H1 (cell line): ENCODE data around the gene DUOXA2. TPM values are rescaled to one million over a fixed set of nuclear protein-coding genes. Genes with fewer than 3 reads are reported as not detected.

Source experiments
- CTCF ChIA-PET: fragments of 300-600 bp; sonication (Branson Sonifier 250); formaldehyde crosslinking; loops from one replicate; lab custom pipeline; 2021; ENCODE audit not compliant: partially characterized antibody; lab: Charles Lee
- POLR2A ChIA-PET: fragments of 300-600 bp; sonication (Branson Sonifier 250); formaldehyde crosslinking; loops from one replicate; lab custom pipeline; 2021; ENCODE audit warnings: inconsistent platforms; ENCODE audit not compliant: partially characterized antibody; lab: Charles Lee
- DNase-seq, 2 experiments: peaks; one replicate each; pipeline versions ENCODE4 v3.0.0 to v3.0.0-alpha.2; 2010 to 2022; ENCODE audit warnings: low spot score in 2 of 2, low read depth in 1 of 2, mixed read lengths in 1 of 2
- FAIRE-seq: peaks from 2 replicates; lab custom pipeline; 2011; peaks lifted over from hg19 to GRCh38; lab: Jason Lieb, UNC
- H2AFZ ChIP-seq: 2 replicates; pipeline ENCODE4 v1.8.1; 2012; ENCODE audit warnings: low read length, inconsistent platforms
- H2AK5ac ChIP-seq: 2 replicates; pipeline ENCODE4 v1.6.1; 2013; ENCODE audit warnings: low read depth, low read length
- H2BK120ac ChIP-seq: replicated peaks from 2 replicates; pipeline ENCODE3; 2013; ENCODE audit warnings: low read depth, low read length, inconsistent platforms
- H2BK12ac ChIP-seq: 2 replicates; pipeline ENCODE4 v1.6.1; 2013; ENCODE audit warnings: low read depth, low read length
- H2BK15ac ChIP-seq: 2 replicates; pipeline ENCODE4 v1.6.1; 2013; ENCODE audit warnings: low read length
- H2BK20ac ChIP-seq: 2 replicates; pipeline ENCODE4 v1.6.1; 2013; ENCODE audit warnings: low read length
- H2BK5ac ChIP-seq: 2 replicates; pipeline ENCODE4 v1.6.1; 2013; ENCODE audit warnings: low read depth, low read length
- H3K14ac ChIP-seq: 2 replicates; pipeline ENCODE4 v1.6.1; 2013; ENCODE audit warnings: inconsistent platforms; ENCODE audit not compliant: insufficient read length
- H3K18ac ChIP-seq: 2 replicates; pipeline ENCODE4 v1.6.1; 2013; ENCODE audit warnings: low read length; ENCODE audit errors: extremely low read depth
- H3K23ac ChIP-seq: 2 replicates; pipeline ENCODE4 v1.6.1; 2013; ENCODE audit warnings: inconsistent platforms; ENCODE audit not compliant: insufficient read length
- H3K23me2 ChIP-seq: 2 replicates; pipeline ENCODE4 v1.6.1; 2013; ENCODE audit warnings: low read depth, low read length
- H3K27ac ChIP-seq: 2 replicates; pipeline ENCODE4 v1.6.1; 2011; ENCODE audit warnings: low read depth, low read length, inconsistent platforms
- H3K27me3 ChIP-seq, 4 experiments: replicated peaks in 1 of 4; 1 replicate in 1 of 4; 2 replicates in 3 of 4; pipeline versions ENCODE4 v1.6.1 to v1.8.1; 2011 to 2013; ENCODE audit warnings: low read length in 3 of 4, mild to moderate bottlenecking in 3 of 4, inconsistent platforms in 2 of 4, mixed read lengths in 2 of 4, moderate library complexity in 1 of 4; ENCODE audit not compliant: control insufficient read depth in 3 of 4, insufficient read depth in 3 of 4; ENCODE audit errors: extremely low read depth in 1 of 4
- H3K36me3 ChIP-seq, 4 experiments: 2 replicates each; pipeline versions ENCODE4 v1.6.1 to v1.8.1; 2011 to 2013; ENCODE audit warnings: mild to moderate bottlenecking in 4 of 4, low read length in 3 of 4, moderate library complexity in 2 of 4, control low read depth in 1 of 4, inconsistent platforms in 1 of 4; ENCODE audit not compliant: insufficient read depth in 4 of 4, control insufficient read depth in 2 of 4
- H3K4ac ChIP-seq: replicated peaks from 2 replicates; pipeline ENCODE3; 2013; ENCODE audit warnings: low read length, low read depth, mixed read lengths, inconsistent platforms; ENCODE audit not compliant: insufficient read length
- H3K4me1 ChIP-seq, 4 experiments: replicated peaks in 1 of 4; 1 replicate in 1 of 4; 2 replicates in 3 of 4; pipeline versions ENCODE4 v1.6.1 to v1.8.1; 2011 to 2013; ENCODE audit warnings: low read length in 3 of 4, inconsistent platforms in 2 of 4, mixed read lengths in 1 of 4; ENCODE audit not compliant: insufficient read depth in 4 of 4, control insufficient read depth in 3 of 4
- H3K4me2 ChIP-seq, 2 experiments: 2 replicates each; pipeline versions ENCODE4 v1.6.1 to v1.8.1; 2011 to 2013; ENCODE audit warnings: low read depth in 2 of 2, low read length in 2 of 2, control low read depth in 1 of 2, inconsistent platforms in 1 of 2, mild to moderate bottlenecking in 1 of 2; ENCODE audit not compliant: insufficient read depth in 1 of 2
- H3K4me3 ChIP-seq, 4 experiments: fragments of 200-600, 300-600 bp in 1 of 4; sonication (generic), shearing (Covaris generic), sonication (Bioruptor Twin) in 1 of 4; 2 replicates each; pipeline versions ENCODE4 v1.5.1 to v1.8.1; 2011 to 2016; ENCODE audit warnings: low read length in 4 of 4, low read depth in 3 of 4, control low read depth in 2 of 4, inconsistent platforms in 2 of 4, mild to moderate bottlenecking in 2 of 4, mixed read lengths in 1 of 4, moderate library complexity in 1 of 4; ENCODE audit not compliant: insufficient read depth in 2 of 4; ENCODE audit errors: extremely low read depth in 1 of 4
- H3K56ac ChIP-seq: replicated peaks from 2 replicates; pipeline ENCODE3; 2013; ENCODE audit warnings: low read depth, mild to moderate bottlenecking, mixed read lengths, low read length, inconsistent platforms; ENCODE audit not compliant: insufficient read length
- H3K79me1 ChIP-seq: 2 replicates; pipeline ENCODE4 v1.6.1; 2013; ENCODE audit warnings: low read depth, low read length, control low read depth
- H3K79me2 ChIP-seq, 2 experiments: 2 replicates each; pipeline versions ENCODE4 v1.6.1 to v1.8.1; 2012 to 2013; ENCODE audit warnings: low read length in 2 of 2, mild to moderate bottlenecking in 2 of 2, inconsistent platforms in 1 of 2; ENCODE audit not compliant: insufficient read depth in 2 of 2, control insufficient read depth in 1 of 2
- H3K9ac ChIP-seq, 4 experiments: replicated peaks in 1 of 4; 1 replicate in 1 of 4; 2 replicates in 3 of 4; pipeline versions ENCODE4 v1.6.1 to v1.8.1; 2011 to 2013; ENCODE audit warnings: low read depth in 3 of 4, low read length in 3 of 4, control low read depth in 2 of 4, mild to moderate bottlenecking in 2 of 4, moderate library complexity in 2 of 4, inconsistent platforms in 1 of 4; ENCODE audit errors: extremely low read depth in 1 of 4
- H3K9me3 ChIP-seq, 2 experiments: 2 replicates each; pipeline versions ENCODE4 v1.6.1 to v1.8.1; 2012 to 2013; ENCODE audit warnings: mild to moderate bottlenecking in 2 of 2, moderate library complexity in 2 of 2, control low read depth in 1 of 2, inconsistent platforms in 1 of 2, low read depth in 1 of 2, low read length in 1 of 2, mixed read lengths in 1 of 2; ENCODE audit not compliant: insufficient read depth in 2 of 2
- H4K20me1 ChIP-seq, 2 experiments: replicated peaks in 1 of 2; 2 replicates each; pipeline versions ENCODE3 to v1.8.1; 2011 to 2013; ENCODE audit warnings: inconsistent platforms in 2 of 2, low read length in 2 of 2, mild to moderate bottlenecking in 1 of 2; ENCODE audit not compliant: insufficient read depth in 2 of 2, control insufficient read depth in 1 of 2
- H4K5ac ChIP-seq: 2 replicates; pipeline ENCODE4 v1.6.1; 2013; ENCODE audit warnings: low read length, low read depth, mixed read lengths, inconsistent platforms; ENCODE audit not compliant: insufficient read length
- H4K8ac ChIP-seq: 2 replicates; pipeline ENCODE4 v1.8.0; 2013; ENCODE audit warnings: mild to moderate bottlenecking, moderate library complexity, low read length, inconsistent platforms; ENCODE audit not compliant: insufficient read depth; ENCODE audit errors: extremely low read depth
- H4K91ac ChIP-seq: replicated peaks from 2 replicates; pipeline ENCODE3; 2013; ENCODE audit warnings: low read length, mixed read lengths, inconsistent platforms; ENCODE audit not compliant: insufficient read length
- ATF3 ChIP-seq: IDR thresholded peaks from 2 replicates; pipeline ENCODE4 v1.6.1; 2011; ENCODE audit warnings: low read depth, mild to moderate bottlenecking, low read length; ENCODE audit not compliant: insufficient read depth
- CBX5 ChIP-seq: fragments of 300-800, 300-1000 bp; sonication (generic); IDR thresholded peaks from 2 replicates; pipeline ENCODE4 v1.7.1; 2016; ENCODE audit warnings: antibody characterized with exemption, low read length, low read depth
- CHD1 ChIP-seq: IDR thresholded peaks from 2 replicates; pipeline ENCODE4 v1.6.1; 2012; ENCODE audit warnings: low read depth, low read length, improper control_type of control experiment
- KDM4A ChIP-seq: IDR thresholded peaks from one replicate; pipeline ENCODE4 v1.7.1; 2012; ENCODE audit warnings: low read depth, mild to moderate bottlenecking, moderate library complexity, low read length, inconsistent platforms; ENCODE audit not compliant: severe bottlenecking
- MAFK ChIP-seq: IDR thresholded peaks from 2 replicates; pipeline ENCODE4 v1.6.1; 2012; ENCODE audit warnings: low read depth, mild to moderate bottlenecking, improper control_type of control experiment, low read length
- NRF1 ChIP-seq: IDR thresholded peaks from 2 replicates; pipeline ENCODE4 v1.6.1; 2011; ENCODE audit warnings: mild to moderate bottlenecking, low read depth, low read length, improper control_type of control experiment
- TCF12 ChIP-seq: IDR thresholded peaks from 2 replicates; pipeline ENCODE4 v1.6.1; 2011; ENCODE audit warnings: low read depth, mild to moderate bottlenecking, low read length
- TEAD4 ChIP-seq: IDR thresholded peaks from 2 replicates; pipeline ENCODE4 v1.6.1; 2012; ENCODE audit warnings: low read depth, low read length, inconsistent platforms, mixed read lengths
- WGBS, 2 experiments: shearing (Covaris generic) in 1 of 2; methylation state at CpG; one replicate each; pipeline versions ENCODE4 v1.1.6 to v1.1.7; 2013 to 2015; ENCODE audit warnings: low lambda C conversion rate in 2 of 2, mixed read lengths in 2 of 2, inconsistent platforms in 1 of 2, low coverage in 1 of 2, missing lambda C conversion rate in 1 of 2; ENCODE audit not compliant: insufficient replicate concordance in 2 of 2, insufficient coverage in 1 of 2, insufficient read length in 1 of 2; ENCODE audit errors: extremely low coverage in 1 of 2, missing lambda C conversion rate in 1 of 2; 5-methylcytosine and 5-hydroxymethylcytosine counted together
- polyA plus RNA-seq, 7 experiments: library from polyadenylated mRNA; depleted of rRNA in 3 of 7; stranded (reverse) in 5 of 7; unstranded in 2 of 7; fragments of >200 nt in 5 of 7; fragments of 200-250 nt in 2 of 7; gene quantifications; 1 replicate in 5 of 7; 2 replicates in 1 of 7; 4 replicates in 1 of 7; pipeline versions ENCODE4 v1.2.1 to v1.2.3, GENCODE V29; 2011 to 2013; ENCODE audit warnings: missing spikeins in 2 of 7, mixed read lengths in 2 of 7
- total RNA-seq: library from RNA; stranded (reverse); fragmentation: NEBNext Ultra II Directional; extraction: Animal tissue kit (Norgen Biotek cat#: 25700); gene quantifications from 2 replicates; pipeline ENCODE4 v1.2.1, GENCODE V29; 2021

Gene DUOXA2
- total and polyA plus RNA-seq, 2 of the 8 experiments (the other 6 are each of a cell fraction or from before 2014, with no cell fraction given): 0.05 TPM; not detected in 1

- H3K36me3 ChIP-seq: peaks cover 0 to 4% (median 0%) of the 10 kb centered on the region in 4 experiments; a peak in 1 of 8 replicates
- ChIA-PET CTCF (interaction anchor here (0.8 to 2.7 kb wide), 21 partner anchors 8 to 164 kb away, joined by 3 to 38 read pairs (median 9); partner anchors contain the start of genes DUOX1 and DUOXA1), POLR2A (interaction anchor here (0.6 to 1.1 kb wide), 3 partner anchors 37 to 96 kb away, joined by 3 read pairs; partner anchors contain the start of gene SORD)
- H4K20me1 ChIP-seq: peaks cover 11 to 27% of the 10 kb centered on the region in 2 experiments
- H3K4ac ChIP-seq: no peak overlapping the region
- no peak overlapping the region for H3K4me3 ChIP-seq
- no peak overlapping the region for H4K5ac ChIP-seq
- no peak overlapping the region for H2BK12ac ChIP-seq
- no peak overlapping the region for H3K9ac ChIP-seq
- no peak overlapping the region for H2AFZ ChIP-seq
- H3K23me2 ChIP-seq: no peaks in the 10 kb centered on the region; the same call in 1 of the 2 replicates
- DNase-seq (no peak), FAIRE-seq (no peak)
- WGBS, 2 experiments: 87% methylated on average over 5 of the region's 5 CpGs; no CpG with 5 or more reads in 1 of the 2 experiments
- H2BK20ac ChIP-seq: no peak overlapping the region
- peaks cover 40 to 53% (median 46%) of the 10 kb centered on the region in 4 experiments for H3K27me3 ChIP-seq
- H3K79me1 ChIP-seq: no peaks in the 10 kb centered on the region
- H2BK15ac ChIP-seq: no peak overlapping the region
- no peak overlapping the region for H3K4me2 ChIP-seq
- no peak overlapping the region for H4K91ac ChIP-seq
- H2BK5ac ChIP-seq: no peak overlapping the region
- H2AK5ac ChIP-seq: no peak overlapping the region
- no peaks in the 10 kb centered on the region for H3K79me2 ChIP-seq
- H3K23ac ChIP-seq: no peak overlapping the region
- H2BK120ac ChIP-seq: no peak overlapping the region
- H3K14ac ChIP-seq: no peak overlapping the region
- H3K27ac ChIP-seq: no peak overlapping the region
- TF ChIP-seq CHD1 (no peak), TCF12 (no peak), NRF1 (no peak), KDM4A (no peak), CBX5 (no peak), MAFK (no peak), TEAD4 (no peak), ATF3 (no peak)
- no peak overlapping the region for H3K56ac ChIP-seq
- H3K4me1 ChIP-seq: peaks cover 0 to 11% (median 11%) of the 10 kb centered on the region in 4 experiments; a peak in 6 of 7 replicates
- H4K8ac ChIP-seq: no peak overlapping the region
- no peaks in the 10 kb centered on the region; a peak in 1 of 4 replicates for H3K9me3 ChIP-seq
- H3K18ac ChIP-seq: no peak overlapping the region
These were observed 4.9 kb downstream of the DUOXA2 start for GRCh38 chr15:45118996-45119395.
